Type B pancreatic cell (in vitro differentiated cells): ENCODE results near the gene EFTUD2. TPM values are rescaled to one million over a fixed set of nuclear protein-coding genes. Genes with fewer than 3 reads are reported as not detected.

Experiments
- DNase-seq: peaks from one replicate; pipeline ENCODE4 v3.0.0; 2021; ENCODE audit warnings: mixed read lengths; ENCODE audit not compliant: unreplicated experiment; ENCODE audit errors: extremely low spot score
- H3K27ac Mint-ChIP-seq: 2 replicates; pipeline ENCODE4 v1.8.0; 2021; ENCODE audit warnings: mild to moderate bottlenecking, mixed read lengths
- H3K27me3 Mint-ChIP-seq: 2 replicates; pipeline ENCODE4 v1.8.0; 2021; ENCODE audit warnings: mixed read lengths
- H3K36me3 Mint-ChIP-seq: 2 replicates; pipeline ENCODE4 v1.8.0; 2021; ENCODE audit warnings: mixed read lengths
- H3K4me1 Mint-ChIP-seq: one replicate; pipeline ENCODE4 v1.8.0; 2021; ENCODE audit warnings: mixed read lengths; ENCODE audit not compliant: unreplicated experiment
- H3K4me3 Mint-ChIP-seq: 2 replicates; pipeline ENCODE4 v1.8.0; 2021; ENCODE audit warnings: mild to moderate bottlenecking, mixed read lengths
- H3K9me3 Mint-ChIP-seq: 2 replicates; pipeline ENCODE4 v1.8.0; 2021; ENCODE audit warnings: mixed read lengths
- CTCF ChIP-seq: fragments of 200-600 bp; sonication (generic); conservative IDR thresholded peaks from 2 replicates; pipeline ENCODE4 v1.5.0; 2021; ENCODE audit warnings: antibody characterized with exemption, mild to moderate bottlenecking
- total RNA-seq: library from RNA; stranded (reverse); gene quantifications from 2 replicates; pipeline ENCODE4 v1.2.1, GENCODE V29; 2021; ENCODE audit warnings: low replicate concordance

EFTUD2 gene
- total RNA-seq, 1 donor from 2014 or later: 122 TPM

- Mint-ChIP-seq H3K36me3 (peaks cover 21% of the 10 kb centered on the region), H3K9me3 (no peaks in the 10 kb centered on the region), H3K4me1 (no peaks in the 10 kb centered on the region), H3K4me3 (no peak overlapping the region), H3K27ac (no peak overlapping the region), H3K27me3 (no peaks in the 10 kb centered on the region)
- TF ChIP-seq CTCF: no peak
- no peak for DNase-seq
Measured at GRCh38 chr17:44867841-44868240, 31.4 kb downstream of the EFTUD2 start.

- no peak for TF ChIP-seq CTCF
- no peak overlapping the region for H3K27ac Mint-ChIP-seq
Measured at GRCh38 chr17:44865931-44866330, 33.3 kb downstream of the EFTUD2 start.

GRCh38 chr17:44865231-44865660 is 34.0 kb downstream of the EFTUD2 start:
- TF ChIP-seq CTCF: peak; percentile 94
- Mint-ChIP-seq H3K4me1 (no peaks in the 10 kb centered on the region), H3K27me3 (no peaks in the 10 kb centered on the region), H3K36me3 (peaks cover 21% of the 10 kb centered on the region), H3K4me3 (no peak overlapping the region), H3K9me3 (no peaks in the 10 kb centered on the region), H3K27ac (no peak overlapping the region)
- DNase-seq: peak; percentile 76

More at GRCh38 chr17:44865931-44866330, 33.3 kb downstream of the EFTUD2 start:
- Mint-ChIP-seq H3K9me3 (no peaks in the 10 kb centered on the region), H3K36me3 (peaks cover 18% of the 10 kb centered on the region), H3K4me3 (no peak overlapping the region), H3K4me1 (no peaks in the 10 kb centered on the region), H3K27me3 (no peaks in the 10 kb centered on the region)
- no peak for DNase-seq

GRCh38 chr17:44864831-44865230 is 34.4 kb downstream of the EFTUD2 start:
- H3K27ac Mint-ChIP-seq: no peak overlapping the region
- H3K36me3 Mint-ChIP-seq: peaks cover 23% of the 10 kb centered on the region
- no peak for TF ChIP-seq CTCF
- H3K9me3 Mint-ChIP-seq: no peaks in the 10 kb centered on the region
- no peaks in the 10 kb centered on the region for H3K4me1 Mint-ChIP-seq
- no peak for DNase-seq
- no peaks in the 10 kb centered on the region for H3K27me3 Mint-ChIP-seq
- no peak overlapping the region for H3K4me3 Mint-ChIP-seq

DNA sequence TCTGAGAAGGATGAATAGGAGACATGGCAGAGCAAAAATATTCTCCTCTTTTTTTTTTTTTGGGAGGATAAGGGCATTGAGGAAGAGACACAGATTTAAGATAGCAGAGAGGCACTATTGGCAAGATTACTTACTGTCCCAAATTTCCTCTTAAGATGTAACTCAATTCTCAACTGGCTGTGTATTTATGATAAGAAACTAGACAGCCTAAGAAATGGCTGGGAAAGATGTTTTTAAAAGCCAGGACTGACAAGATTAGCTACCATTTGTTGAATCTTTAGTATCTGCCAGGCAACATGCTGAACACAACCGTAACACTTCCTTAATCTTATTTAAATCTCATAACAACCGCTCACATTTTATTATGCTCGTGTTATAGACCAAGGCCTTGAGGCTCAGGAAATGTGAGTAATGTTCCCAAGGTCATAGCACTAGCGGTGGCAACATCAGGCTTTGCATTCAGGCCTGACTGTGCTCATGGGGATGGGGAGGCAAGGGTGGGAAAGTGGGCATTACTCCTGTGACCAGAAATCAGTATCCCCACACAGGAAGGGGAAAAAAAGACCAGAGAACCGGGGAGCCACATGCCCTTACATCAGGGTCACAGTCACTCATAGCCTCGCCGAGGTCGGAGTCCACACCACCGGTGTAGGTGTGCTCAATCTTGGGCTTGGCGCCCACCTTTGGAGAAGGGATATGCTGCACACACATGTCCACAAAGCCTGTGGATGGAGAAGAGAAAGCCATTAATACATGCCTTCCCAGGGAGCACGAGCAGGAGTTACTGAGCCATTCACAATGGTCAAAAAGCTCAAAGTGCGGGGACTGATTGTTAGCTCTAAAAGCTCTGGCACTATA is 36.0 kb downstream of the EFTUD2 start:
- TF ChIP-seq CTCF: no peak
- Mint-ChIP-seq H3K4me1 (no peaks in the 10 kb centered on the region), H3K27ac (no peak overlapping the region), H3K27me3 (no peaks in the 10 kb centered on the region), H3K4me3 (no peak overlapping the region), H3K36me3 (peaks cover 24% of the 10 kb centered on the region), H3K9me3 (no peaks in the 10 kb centered on the region)
- no peak for DNase-seq
